ENCODE data around the gene CDON.

Gene CDON

DNA sequence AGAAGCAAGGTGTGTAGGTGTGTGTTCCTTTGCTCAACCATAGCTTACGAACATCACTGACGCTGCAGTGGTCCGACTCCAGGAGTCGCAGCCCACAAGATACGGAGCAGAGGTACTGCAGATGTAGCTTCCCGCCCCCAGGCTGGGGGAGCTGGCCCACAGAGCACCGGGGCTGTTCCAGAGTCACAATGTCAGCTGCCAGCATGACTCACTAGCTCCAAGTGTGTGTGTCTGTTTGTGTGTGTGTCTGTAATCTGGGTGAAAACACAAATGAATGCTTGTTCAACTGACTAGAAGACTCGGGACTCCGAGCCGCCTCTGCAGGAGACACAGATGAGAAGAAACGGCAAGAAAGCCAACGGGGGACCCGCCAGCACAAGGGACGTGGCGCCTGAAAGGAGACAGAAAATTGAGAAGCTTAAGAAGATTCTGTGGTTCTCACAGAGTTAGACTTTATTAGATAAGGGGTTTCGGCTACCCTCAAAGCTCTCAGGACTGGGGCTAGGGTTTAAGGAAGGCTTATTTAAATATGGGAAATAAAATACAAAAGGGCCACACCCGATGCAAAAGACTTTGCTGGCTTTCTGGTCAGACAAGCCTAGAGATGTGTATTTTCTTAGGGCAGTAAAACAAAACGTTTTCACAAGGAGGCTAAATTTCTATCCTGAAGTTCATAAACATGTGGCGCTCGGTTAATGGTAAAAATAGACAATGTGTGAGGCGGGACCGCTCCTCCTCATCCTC, 106.1 kb downstream of the CDON start:
- DNase-seq (ENCODE audit: low read depth in 2 of 2) = no peak

DNA sequence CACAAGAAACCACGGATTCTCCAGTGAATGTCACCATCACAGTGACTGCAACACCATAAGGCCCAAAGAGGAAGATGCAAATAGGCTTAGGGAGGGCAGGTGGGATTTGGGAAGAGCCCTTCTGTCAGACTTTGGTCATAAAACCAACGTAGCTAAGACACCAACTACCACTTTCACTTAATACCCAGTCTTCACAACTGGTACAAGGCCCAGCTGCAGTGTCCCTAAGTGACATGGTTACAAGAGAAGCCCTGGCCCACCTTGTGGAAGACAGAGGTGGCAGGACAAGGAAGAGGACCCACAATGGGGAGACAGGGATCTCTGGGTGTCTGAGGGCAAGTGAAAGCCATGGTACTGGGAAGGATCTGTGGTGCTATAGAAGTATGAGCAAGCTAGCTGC, 106.8 kb downstream of the CDON start:
- no peak for DNase-seq (ENCODE audit: low read depth in 2 of 2)

DNA sequence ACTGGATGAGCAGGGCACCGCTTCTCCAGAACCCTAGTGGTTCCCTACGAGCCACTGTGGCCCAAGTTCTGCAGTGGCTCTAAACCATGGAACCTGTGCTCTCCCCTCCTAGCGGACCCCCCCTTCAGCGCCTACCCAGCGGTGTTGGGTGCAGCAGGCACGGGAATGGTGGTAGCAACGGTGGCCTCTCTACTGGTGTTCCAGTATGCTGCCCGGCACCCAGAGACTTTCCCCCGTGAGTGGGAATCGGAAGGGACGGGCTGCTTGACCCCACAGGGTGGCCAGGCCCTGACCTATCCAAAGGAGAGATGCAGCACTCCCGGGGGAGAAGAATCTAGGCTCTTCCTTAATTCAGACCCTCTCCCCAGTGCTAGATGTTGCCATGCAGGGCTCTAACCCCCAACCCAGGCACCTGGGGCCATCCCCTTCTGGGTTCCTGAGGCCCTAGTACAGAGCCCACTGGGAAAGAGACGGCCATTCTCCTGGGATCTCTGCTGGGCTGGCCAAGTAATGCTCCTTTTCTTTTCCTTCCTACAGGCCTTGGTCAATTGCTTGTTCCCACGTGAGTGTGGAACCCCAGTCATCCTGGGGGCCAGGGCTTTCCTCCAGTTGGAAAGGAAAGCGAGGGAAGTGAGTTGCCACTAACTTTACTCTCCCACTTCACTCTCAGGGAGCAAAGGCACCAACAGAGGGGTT, 107.6 kb downstream of the CDON start:
- DNase-seq (ENCODE audit: low read depth in 2 of 2) = no peak

DNA sequence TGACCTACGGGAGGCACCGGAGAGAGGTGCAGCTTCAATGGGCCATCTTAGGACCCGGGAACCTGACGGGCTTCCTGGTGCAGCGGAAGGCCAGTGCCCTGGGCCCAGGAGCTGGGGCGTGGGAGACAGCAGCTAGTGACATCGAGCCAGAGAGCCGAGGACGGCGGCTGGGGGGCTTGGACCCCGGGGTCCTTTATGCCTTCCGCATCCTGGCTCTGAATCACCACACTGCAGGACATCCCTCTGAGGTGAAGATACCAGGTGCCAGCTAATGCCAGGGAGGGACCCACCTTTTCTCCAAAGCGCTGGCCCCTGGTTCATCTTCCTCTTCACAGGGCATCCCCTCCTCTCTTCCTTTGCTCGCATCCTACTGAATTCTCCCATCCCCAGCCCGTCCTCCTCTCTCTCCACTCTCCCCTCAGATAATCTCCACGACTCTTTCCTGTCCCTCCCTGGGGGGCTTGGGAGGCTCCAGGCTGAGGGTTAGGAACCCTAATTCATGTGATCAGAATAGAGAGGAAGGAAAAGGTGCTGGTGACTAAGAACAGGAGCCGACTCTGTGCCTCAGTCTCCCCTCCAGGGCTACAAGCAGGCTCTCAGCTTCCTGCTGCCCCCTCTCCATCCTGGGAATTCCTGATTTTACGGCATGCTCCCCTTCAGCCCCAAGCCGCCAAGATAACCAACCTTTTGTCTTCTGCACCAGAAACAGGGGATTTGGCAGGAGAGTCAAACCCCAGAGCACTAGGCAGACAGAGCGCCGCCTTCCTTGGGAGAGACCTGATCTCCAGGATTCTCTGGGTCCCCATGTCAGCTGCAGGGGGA, 108.3 kb downstream of the CDON start:
- no peak for DNase-seq (ENCODE audit: low read depth in 2 of 2)

DNA sequence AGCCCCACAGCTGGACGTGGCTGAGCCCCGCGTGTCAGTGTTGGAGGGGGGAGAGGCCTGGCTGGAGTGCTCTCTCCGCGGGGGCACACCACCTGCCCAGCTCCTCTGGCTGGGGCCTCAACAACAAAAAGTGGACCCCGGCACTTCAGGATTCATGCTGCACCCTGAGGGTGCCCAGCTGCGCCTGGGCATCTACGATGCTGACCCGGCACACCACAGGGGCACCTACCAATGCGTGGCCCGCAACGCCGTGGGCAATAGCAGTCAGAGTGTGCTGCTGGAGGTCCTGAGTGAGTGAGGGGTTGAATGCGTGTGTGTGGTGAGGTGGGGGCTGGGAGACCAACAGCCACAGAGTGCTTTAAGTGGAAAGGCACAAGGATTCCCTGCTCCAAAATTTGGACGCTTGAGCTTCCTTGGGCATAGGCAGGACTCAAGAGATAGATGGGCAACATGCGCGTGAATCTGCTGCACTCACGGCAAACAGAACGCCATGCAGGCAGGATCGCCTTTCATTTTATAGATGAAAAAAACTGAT, 109.2 kb downstream of the CDON start:
- DNase-seq (ENCODE audit: low read depth in 2 of 2) = no peak

DNA sequence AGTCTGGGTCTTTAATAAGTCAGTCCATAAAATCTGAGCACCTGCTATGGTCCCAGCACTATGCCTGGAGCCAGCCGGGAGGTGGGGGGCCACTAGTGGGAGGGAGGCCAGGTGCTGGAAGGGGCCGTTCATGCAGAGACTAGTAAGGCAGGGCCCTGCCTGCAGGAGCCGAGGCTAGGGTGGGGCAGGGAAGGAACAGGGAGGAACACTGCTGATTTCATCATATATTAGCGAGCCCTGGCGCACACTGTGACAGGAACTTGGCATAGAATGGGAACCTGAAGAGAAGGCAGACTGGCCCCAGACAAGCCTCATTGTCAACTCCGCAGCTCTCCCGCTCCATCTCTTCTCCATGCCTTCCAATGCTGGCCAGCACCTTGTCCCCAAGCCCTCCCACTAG, 109.7 kb downstream of the CDON start:
- no peak for DNase-seq (ENCODE audit: low read depth in 2 of 2)

DNA sequence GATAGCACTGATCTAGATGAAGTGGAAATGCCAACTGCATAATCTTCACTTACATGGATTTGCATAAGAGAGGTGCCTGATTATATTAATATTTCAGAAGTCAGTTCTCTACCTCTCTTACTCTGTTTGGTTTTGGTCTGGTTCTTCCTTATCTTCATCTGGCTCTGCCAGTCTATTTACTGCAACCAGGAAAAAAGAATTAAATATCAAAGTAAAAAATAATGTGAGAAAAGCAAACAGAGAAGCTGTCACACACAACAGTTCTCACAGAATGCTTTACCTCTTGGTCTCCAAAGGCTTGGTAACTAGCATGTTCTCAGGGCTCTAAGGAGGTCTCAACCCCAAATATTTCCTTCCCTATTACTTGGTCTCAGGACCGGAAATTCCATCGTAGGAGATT, 110.1 kb downstream of the CDON start:
- no peak for DNase-seq (ENCODE audit: low read depth in 2 of 2)

DNA sequence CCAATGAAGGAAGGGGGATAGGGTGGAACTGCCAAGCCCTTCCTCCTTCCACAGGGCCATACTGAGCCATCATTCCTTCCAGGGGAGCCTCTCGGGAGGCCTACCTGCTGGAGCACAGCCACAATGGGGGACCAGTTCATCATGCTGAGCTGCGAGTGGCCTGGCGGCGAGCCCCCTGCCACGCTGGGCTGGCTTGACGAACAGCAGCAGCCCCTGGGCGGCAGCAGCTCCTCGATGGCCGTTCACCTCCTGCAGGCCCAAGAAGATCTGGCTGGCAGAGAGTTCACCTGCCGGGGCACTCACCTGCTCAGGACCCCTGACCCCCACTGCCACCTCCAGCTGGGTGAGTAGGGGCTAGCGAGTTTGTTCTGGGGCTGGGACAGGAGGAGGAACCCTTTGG, 110.9 kb downstream of the CDON start:
- DNase-seq (ENCODE audit: low read depth in 2 of 2) = no peak

DNA sequence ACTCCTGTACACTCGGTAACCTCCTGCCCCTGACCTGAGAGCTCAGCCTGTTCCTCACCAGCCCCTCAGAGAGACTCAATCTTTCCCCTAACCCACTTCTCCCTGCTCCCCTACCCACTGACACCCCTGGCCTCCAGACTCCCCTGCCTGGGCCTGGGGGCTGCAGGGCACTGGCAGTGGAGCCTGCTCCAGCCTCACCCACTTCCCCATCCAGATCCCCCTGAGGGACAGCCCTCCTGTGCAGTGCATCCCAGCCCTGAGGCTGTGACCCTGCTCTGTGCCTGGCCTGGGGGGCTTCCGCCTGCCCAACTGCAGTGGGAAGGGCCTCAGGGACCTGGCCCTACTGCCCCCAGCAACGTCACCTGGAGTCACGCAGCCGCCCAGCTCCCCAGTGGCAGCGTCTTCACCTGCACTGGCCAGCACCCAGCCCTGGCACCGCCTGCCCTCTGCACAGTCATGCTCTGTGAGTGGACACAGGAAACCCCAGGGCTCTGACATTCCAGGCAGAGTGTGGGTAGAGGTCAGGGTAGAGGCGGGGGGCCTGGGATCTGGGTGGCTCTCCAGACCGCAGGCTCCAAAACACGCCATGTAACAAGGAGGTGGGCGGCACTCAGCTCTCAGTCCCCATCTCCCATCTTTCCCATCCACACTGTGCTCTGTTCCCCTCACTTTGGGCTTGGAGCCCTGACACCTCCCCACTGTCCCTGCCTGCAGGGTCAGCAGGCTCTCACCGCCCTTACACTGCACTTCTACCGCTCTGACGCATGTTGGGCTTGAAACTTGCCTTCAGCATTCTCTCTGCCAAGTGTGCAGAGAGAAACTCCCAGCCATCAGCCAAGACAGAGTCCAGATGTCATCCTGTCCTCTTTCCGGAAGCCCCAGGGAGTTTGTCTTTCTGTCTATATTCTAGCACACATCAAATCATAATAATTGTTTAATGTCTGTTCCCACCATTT, 111.7 kb downstream of the CDON start:
- no peak for DNase-seq (ENCODE audit: low read depth in 2 of 2)

DNA sequence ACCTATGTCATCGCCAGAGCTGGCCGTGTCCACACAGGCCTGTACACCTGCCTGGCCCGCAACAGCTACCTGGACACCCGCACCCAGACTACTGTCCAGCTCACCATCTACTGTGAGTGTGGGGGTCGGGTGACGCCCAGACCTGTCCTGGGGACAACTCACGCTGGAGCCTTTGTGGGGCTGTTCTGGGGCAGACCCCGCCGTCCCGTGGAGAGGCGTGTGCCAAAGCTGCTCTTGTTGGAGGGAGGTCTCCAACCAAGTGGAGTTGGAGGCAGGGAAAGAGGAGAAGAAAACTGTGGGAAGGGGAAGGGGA, 112.5 kb downstream of the CDON start:
- no peak for DNase-seq (ENCODE audit: low read depth in 2 of 2)

DNA sequence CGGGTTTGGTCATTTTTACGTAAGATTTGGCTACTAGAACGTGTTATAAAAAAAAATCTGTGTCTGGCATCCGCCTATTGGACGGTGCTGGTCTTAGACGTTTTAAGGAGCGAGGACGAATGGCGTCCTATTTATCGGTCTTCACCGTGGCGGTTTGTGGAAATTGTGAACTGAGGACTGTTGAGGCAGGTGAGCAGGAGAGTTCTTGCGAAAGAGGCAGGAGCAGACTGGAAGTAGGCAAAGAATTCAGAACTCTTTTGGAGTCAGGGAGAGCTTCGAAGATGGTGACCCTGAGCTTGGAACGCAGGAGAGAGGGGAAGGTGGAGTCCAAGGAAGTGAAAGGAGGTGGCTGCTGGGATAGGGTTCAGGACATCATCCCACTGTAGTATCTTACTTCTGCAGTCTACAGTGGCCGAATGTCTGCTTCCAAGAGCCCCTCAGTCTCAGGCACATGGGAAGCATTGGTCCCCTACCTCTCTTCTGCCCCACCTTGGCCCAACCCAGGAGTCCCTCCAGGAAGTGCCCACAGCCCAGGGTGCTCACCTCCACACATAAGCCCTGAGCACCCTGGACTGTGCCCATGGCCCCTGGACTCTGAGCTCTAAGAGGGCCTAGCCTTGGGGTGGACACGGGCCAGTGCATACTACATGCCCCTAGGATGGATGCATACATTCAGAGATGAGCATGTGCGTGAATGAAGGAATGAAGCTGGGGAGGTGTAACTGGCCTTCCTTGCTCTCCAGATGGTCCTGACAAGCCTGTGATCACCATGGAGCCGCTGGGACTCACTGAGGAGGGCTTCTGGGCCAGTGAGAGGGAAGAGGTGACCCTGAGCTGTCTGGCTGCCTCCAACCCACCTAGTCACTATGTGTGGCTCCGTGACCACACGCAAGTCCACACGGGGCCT, 113.1 kb downstream of the CDON start:
- DNase-seq (ENCODE audit: low read depth in 2 of 2) = no peak

DNA sequence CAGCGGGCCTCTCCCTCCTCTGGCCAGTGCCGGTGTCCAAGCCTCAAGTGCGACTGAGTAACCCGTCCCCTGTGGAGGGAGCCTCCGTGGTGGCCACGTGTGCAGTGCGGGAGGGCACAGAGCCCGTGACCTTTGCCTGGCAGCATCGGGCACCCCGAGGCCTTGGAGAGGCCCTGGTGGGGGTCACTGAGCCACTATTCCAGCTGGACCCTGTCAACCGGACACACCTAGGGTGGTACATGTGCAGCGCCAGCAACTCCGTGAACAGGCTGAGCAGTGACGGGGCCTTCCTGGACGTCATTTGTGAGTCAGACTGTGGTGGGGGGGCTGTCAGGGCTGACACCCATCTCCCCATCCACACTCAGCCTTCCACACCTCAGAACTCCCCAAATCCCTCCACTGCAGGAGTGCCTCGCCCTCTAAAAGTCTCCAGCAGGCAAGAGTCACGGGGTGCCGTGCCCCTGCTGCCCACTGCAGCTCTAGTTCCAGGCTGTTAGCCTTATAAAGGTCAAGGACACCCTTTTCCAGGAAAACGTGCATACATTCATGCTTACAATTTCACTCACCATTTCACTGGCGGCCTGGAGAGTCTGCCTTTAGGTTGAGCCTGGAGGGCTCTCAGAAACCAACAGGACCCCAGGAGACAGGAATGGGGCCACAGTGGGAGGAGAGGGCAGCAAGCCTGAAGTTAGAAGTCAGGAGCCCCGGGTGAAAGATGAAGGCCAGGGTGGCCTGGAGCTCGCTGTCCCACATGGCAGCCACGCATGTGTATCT, 114.2 kb downstream of the CDON start:
- DNase-seq (ENCODE audit: low read depth in 2 of 2) = no peak

DNA sequence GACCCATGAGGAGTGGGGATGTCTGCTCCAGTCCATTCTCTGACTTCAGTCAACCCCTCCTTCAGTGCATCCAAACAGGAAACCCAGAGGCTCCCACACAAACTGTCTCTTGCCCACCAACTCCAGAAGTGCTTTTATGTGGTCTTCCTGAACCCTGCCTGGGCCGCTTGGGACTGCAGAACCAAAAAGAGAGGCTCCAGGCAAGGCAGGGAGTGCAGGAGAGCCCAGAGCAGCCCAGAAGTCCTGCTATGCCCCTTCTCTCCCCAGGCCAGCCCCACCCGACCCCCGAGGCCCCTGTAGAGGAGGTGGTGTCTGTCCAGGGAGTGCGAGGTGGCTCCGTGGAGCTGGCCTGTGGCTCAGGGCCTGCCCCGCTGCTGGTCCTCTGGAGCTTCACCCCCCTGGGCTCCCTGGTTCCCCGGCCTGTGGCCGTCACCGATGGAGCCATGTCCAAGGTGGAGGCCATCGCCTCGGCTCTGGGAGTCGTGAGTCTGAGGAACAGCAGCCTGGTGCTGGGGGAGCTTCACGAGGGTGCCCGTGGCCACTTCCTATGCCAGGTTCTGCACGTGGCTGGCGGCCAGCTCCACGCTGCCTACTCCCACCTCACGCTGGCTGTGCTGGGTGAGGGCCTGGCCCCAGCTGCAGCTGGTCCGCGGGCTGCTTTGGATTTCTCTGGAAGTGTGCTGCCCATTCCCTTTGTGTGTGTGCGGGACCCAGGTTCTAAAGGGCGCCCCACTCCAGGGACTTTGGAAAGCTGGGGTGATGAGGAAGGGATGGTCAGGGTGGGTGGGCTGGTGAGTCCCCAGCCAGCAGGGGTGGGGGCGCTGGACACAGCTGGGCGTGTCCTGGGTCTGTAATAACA, 115.0 kb downstream of the CDON start:
- no peak for DNase-seq (ENCODE audit: low read depth in 2 of 2)

DNA sequence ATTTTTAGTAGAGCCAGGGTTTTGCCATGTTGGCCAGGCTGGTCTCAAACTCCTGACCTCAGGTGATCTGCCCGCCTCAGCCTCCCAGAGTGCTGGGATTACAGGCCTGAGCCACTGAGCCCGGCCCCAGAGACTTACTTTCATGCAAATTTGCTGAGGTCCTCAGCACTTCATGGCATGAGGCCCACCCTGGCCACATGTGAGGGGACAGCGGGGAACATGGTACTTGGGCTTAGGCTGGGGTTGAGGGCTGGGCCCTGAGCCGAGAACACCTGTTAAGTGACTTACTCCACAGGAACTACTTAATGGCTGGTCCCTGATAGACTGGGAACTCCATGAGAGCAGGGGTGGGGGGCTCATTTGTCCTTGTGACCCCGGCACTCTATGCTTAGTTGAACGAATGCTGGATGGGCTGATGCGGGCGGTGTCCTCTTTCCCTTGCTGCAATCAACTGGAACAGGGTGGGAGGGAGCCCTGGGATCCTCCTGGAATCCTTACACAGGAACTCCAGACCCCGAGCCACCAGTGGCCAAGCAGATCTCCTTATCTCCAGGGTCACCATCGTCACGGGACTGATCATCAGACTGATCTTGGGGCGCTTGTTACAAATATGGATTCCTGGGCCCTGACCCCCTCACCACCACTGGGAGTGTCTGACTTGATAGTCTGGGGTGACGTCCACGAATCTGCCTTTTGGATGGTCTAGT, 115.8 kb downstream of the CDON start:
- no peak for DNase-seq (ENCODE audit: low read depth in 2 of 2)

DNA sequence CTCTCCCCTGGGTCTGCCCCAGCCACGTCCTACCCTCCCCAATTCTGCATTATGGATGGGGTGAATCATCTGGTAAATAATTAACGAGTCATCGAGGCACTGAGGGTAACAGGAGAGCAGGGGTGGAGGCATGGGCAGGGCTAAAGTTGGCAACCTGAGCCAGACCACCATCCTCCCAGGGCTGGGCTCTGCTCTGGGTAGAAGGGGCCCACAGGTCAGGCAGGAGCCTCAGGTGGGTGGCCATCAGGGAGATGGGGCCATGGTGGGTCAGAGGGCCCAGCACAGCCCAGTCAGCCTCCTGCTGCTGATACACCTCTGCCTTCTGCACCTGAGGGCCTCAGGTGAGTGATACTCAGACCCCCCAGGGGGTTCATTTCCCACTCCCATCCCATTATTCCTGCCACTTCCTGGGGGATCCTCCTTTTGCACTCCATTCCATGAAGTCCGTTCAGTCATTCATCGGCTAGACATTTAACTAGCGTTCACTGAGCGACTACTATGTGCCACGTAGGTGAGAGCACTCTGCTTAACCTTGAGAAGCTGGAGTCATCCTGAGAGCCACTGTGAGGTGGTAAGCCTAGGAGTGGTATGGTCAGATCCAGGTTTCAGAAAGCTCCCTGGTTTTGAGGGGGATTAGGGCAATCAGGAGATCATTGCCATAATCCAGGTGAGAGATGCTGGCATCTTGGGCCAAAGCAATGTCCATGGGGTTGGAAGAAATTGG, 116.7 kb downstream of the CDON start, which contains the start of gene VSIG10L2:
TSS of gene VSIG10L2 (plus strand) at position 248 of the 724 bp plus-strand sequence. CDS start at position 260, 12 bp downstream.
- no peak for DNase-seq (ENCODE audit: low read depth in 2 of 2)

DNA sequence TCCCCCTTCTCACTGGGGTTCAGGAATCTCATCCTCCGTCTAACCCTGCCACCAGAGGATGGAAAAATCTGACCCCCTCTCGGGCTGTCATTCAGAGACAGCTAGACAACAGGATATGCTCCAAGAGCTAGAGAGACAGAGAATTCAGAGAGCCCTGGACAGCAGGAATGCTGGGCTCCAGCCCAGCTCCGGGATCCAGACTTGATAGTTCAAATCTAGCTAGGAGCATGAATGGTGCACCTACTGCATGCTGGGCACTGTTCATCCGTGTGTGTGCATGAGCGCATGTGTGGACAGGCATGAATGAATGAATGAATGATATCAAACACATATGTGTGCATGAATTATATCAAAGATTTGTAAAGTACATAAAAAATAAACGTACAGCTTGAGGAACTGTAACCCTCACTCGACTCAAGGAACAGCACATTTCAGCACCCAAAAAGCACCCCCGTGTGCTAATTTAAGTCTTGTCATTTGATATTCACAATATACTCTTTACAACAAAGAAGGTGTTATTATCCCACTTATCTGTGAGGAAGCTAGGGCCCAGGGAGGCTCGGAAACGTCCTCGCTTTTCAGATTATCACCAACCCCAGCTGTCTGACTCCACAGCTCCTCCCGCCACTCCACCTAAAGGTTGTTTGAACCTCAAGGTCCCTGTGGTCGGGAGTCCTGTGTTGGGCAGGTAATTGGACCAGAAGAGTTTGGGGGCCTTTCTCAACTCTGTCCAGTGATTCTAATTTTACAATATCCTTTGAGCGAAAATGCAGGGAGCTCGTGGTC, 117.5 kb downstream of the CDON start:
- DNase-seq (ENCODE audit: low read depth in 2 of 2) = no peak

Measured in stimulated activated CD8-positive, alpha-beta memory T cell treated with anti-CD3 and anti-CD28 coated beads, Interleukin-2, amount 100 ng/mL, for 1 hour (primary cell).